CD4-positive, alpha-beta T cell treated with Interleukin-17A for 1 hour (primary cell): ENCODE data around the gene TRIM50.
"Not testable (repeated sequence)": the region's sequence is repeated elsewhere in the genome, so short reads cannot be mapped to it uniquely, and the experiment has no call there.

ENCODE experiments used
- DNase-seq: peaks from one replicate; pipeline ENCODE4 v3.0.0-alpha.2; 2020

TRIM50 gene

DNA sequence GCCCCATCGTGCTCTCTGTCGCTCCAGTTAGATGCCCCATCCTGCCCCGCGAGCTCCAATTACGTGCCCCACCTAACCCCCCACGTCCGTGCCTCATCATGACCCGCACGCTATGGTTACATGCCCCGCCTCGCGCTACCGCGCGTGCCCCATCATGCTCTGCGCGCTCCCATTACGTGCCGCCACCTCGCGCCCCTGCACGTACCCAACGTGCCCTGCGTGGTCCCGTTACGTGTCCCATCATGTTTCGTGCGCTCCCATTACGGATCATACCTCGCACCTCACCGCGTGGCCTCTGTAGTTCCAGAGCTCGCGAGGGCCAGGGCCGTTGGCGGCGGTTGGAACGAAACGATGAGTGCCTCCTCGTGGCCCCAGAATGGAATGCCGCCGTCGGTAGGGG lies at the start of gene TRIM50, which contains the start of gene FKBP6:
Gene TRIM50, minus strand, starts transcription at position 161 of the 400 bp plus-strand sequence. CDS start 3,295 bp downstream, outside the sequence.
Gene FKBP6, plus strand, starts transcription at position 240 of the 400 bp plus-strand sequence. CDS start 268 bp downstream, outside the sequence.
- not testable (repeated sequence) for DNase-seq

DNA sequence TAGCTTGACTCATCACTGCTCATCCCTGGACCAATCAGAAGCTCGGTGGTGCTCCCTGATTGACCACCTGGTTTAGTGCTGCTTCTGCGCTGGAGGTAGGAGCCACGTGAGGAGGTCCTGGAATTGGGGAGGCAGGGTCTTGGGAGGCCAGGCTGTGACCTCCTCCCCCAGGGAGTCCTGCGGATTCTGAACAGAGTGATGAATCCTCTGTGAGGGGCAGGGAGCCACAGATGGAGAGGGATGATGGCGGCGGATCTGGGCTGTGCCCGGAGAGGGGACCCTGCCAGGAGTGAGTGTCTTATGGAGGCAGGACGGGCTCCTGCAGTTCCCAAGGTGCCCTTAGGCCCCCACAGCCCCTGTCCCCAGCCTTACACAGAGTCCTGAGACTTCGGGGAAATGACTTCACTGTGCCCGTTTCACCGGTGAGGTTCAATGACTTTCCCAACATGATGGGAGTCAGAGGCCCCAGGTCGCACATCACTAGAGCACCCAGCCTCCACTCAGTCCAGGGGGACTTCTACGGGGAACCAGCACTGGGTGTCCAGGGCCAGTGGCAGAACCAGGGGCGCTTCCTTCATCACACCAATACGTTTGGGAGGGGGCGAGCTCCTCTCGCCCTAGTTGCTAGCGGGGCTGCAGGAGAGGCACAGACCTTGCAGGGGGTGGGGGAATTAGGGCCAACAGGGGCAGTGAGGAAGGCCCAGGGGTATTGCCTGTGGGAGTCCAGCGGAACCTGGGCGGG lies 49.0 kb upstream of the TRIM50 start:
- DNase-seq = no peak

DNA sequence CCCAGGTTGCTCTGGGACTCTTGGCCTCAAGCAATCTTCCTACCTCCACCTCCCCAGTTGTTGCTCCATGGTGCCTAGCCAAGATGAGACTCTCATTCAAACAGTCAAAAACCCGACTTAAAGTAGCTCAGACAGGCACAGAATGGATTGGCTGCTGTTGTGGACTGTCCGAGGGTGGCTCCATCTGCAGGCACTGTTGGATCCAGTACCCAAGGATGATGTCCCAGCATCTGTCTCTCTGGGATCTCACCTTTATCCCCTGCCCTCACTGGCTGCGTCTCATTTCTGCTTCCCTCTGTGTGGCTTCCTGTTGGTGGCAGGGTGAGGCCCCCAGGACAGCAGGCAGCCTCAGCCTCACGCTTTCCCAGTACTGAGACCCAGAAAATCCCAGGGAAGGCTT lies 48.4 kb upstream of the TRIM50 start:
- not testable (repeated sequence) for DNase-seq

DNA sequence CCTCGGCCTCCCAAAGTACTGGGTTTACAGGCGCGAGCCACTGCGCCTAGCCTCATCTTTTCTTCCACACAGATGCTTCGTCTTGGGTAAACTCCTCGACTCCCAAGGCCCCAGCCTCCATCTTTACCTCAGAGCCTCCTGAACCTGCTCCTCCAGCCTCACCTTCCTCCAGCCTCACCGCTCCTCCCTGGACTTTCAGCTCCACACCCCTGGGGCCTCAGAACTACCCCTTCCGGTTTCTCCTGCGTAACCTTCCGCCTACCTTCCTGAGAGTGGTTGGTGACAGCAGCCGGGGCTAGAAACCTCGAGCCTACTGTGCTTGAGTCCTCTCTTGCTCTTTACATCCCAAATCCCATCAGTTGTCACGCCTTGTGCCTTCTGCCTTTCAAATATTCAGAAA lies 45.9 kb upstream of the TRIM50 start:
- no peak for DNase-seq

DNA sequence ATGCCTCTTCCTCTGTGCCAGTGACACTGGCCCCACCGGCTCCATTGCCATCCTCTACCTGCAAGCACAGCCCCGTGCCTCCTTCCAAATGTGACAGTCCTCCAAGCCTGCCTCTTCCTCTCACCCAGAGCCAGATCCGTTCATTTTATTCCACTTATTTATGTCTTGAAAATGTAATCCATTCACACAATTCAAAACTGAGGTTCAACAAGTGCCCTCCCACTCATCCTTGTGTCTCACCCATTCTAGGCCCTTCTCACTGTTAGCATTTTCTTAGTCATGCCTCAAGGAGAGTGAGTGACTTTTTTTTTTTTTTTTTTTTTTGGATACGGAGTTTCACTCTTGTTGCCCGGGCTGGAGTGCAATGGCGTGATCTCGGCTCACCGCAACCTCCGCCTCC lies 41.7 kb upstream of the TRIM50 start:
- DNase-seq = no peak

DNA sequence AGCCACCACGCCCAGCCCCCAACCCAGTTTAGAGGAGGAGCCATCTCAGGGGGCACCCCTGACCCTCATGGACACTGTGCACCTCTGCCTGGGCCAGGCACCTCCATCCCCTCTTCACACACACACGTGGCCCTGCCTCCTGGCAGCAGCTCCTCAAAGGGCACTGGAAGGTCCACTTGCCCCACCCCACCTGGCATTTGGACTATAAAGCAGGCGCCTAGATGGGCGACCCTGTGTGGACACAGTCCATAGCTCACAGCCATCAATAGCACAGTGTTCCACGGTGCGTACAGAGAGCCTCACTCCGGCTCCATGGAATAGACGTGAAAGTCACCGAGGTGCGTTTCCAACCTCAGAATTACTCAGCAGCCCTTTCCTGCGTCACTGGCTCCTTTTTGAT lies 41.1 kb upstream of the TRIM50 start:
- DNase-seq = no peak

DNA sequence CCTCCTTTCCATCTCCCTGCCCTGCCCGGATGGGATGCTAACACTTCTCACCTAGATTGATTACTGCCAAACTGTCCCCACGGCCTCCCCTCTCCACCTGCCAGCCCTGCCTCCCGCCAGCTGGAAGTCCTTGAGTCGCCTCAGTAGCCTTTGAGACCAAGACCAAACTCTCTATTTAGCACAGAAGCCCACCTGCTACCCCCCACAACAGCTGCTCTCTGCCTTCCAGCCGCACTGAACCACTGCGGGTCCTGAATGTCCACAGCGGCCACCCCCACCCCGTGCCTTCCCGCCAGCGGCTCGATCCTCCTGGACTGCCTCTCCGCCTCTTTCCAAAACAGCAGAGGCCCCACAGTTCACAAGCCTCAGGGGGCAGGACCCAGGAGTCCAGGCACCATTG lies 39.1 kb upstream of the TRIM50 start:
- DNase-seq = no peak

DNA sequence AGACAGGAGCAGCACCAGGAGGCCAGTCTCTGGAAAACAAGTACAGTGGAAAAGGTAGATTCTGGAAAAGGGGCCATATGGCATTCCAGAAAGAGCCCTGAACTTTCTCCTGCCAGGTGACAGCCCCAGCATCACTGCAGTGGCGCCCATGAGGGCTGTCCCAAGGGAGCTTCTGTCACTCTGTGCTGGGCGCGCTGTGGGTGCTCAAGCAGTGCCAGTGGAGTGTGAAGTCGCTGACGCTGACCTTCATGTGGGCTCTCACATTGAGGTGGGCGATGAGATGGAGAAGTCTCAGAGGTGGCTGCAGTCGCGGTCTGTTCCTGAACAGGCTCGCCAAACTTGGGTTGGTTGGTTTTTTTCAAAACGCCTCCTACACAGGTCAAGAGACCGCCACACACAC lies 38.2 kb upstream of the TRIM50 start:
- no peak for DNase-seq

DNA sequence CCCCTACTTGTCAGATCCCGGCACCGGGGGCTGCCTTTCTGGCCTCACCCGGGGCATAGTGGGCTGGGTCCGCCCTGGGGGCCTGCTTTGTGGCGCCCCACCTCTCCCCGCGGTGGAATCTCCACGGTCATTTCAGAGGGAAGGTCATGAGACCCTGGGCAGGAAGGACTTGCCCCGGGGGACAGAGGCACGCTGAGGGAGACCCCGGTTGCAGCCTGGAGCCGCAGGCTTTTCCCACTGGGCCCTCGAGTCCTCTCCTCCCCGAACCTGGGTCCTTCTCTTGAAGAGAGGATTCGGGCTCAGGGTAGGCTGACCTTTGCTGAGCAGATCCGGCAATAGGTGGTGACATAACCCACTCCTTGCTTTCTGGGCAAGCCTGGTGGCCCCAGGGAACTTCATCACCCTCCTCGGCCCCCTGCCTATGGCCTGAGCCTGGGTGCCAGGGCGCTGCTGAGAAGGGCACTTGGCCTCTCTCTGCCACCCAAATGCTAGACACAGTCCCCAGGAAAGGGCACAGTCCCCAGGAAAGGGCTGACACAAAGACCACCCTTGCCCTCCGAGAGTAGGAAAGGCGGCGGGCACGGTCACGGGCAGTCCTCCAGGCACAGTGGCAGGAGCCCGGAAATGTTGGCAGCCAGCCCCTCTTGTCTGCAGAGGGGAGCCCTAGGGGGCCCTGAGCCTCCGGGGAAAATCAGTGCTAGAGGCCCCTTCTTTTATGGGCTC lies 36.3 kb upstream of the TRIM50 start:
- no peak for DNase-seq

DNA sequence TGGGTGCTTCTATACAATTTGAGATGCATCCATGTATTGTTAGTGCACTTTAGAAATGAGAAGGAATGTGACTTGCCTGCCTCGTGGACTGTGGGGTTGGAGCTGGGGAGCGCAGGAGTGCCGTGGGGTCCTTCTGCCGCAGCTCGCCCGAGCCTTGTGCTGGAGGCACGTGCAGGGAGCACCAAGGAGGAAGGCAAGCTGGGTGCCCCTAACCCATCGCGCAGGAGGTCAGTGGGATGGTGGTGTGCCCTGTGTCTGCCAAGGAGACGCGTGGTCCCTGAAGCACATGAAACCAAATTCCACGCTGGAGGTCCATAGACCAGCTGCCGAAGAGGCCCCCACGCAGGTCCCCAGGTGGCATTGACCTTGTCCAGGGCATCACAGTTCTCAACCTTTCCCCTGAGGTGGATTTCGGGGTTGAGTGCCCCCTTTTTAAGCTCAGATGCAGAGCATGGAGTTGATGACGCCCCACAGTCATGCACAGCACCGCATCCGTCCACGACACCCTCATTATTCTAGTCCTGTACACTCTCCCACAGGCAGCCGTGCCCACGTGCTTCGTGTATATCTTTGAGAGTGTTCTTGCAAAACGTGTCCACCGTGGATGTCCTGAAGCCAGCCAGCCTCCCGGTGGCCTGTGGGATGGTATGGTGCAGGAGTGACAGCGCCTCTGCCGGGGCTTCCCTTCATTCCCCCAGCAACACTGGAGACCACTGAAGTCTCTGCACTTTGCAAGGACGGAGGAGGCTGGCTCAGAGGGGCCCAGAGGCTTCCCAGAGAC lies 35.5 kb upstream of the TRIM50 start:
- DNase-seq = no peak

DNA sequence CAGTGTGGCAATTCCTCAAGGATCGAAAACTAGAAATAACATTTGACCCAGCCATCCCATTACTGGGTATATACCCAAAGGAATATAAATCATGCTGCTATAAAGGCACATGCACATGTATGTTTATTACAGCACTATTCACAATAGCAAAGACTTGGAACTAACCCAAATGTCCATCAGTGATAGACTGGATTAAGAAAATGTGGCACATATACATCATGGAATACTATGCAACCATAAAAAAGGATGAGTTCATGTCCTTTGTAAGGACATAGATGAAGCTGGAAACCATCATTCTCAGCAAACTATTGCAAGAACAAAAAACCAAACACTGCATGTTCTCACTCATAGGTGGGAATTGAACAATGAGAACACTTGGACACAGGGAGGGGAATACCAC lies 32.7 kb upstream of the TRIM50 start:
- not testable (repeated sequence) for DNase-seq

DNA sequence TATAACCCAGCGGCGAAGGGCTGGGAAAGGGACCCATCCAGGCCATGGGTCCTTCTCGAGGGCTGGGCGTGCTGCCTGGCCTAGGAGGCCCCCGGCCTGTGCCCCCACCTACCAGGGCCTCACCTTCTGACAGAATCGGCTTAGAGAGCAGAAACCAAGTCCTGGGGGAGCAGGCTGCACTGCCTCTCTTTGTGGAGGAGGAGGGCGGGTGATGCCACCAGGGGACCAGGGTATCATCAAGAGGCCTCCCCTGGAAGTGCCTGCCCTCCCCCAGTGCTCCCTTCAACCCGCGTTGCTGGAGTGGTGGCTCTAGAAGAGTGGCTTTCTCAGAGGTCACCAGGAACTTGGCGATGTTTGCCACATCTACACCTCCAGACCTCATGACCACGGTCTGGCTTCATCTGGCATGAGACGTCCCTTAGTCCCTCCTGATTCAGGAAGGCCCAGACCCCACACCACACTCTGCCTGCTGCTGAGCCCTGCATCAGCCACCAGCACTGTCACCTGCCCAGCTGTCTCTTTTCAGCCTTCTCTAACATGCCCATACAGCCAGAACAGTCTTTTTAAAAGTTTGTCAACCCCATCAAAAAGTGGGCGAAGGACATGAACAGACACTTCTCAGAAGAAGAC lies 32.0 kb upstream of the TRIM50 start:
- no peak for DNase-seq

DNA sequence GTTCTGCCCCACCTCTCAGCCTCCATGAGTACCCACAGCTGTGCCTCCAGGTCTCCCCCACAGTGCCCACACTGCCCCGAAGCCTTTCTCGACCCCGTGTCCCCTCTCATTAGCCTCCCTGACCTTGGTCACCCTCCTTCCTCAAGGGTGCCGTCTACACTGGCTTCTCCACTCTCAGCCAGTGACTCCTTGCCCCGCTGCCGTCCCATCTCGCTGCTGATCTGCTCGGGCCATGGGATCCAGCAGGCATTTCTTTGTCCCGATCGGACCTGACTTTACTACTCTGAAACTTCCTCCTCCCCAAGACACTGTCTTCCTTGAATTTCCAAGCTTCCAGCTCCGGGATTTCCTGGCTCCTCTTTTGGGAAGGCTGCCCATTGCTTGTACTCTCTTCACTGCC lies 31.4 kb upstream of the TRIM50 start:
- no peak for DNase-seq

DNA sequence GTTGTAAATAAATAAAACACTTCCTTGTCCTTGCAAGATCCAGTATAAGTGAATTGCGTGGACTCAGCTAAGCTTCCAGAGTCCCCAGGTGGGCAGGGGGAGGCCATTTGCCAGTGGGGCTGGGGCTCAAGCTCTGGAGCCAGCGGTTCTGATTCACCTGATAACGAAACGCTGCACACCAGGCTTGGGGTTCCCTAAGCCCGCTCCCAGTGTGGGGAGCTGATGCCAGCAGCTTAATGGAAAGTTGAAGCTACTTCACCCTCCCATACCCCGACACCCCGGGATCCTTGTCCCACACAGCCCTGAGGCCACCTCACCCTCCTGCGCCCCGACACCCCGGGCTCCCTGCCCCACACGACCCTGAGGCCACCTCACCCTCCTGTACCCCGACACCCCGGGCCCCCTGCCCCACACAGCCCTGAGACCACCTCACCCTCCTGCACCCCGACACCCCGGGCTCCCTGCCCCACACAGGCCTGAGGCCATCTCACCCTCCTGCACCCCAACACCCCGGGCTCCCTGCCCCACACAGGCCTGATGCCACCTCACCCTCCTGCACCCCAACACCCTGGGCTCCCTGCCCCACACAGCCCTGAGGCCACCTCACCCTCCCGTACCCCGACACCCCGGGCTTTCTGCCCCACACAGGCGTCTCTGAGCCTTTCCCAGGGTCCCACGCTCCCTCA lies 30.9 kb upstream of the TRIM50 start:
- DNase-seq = no peak

DNA sequence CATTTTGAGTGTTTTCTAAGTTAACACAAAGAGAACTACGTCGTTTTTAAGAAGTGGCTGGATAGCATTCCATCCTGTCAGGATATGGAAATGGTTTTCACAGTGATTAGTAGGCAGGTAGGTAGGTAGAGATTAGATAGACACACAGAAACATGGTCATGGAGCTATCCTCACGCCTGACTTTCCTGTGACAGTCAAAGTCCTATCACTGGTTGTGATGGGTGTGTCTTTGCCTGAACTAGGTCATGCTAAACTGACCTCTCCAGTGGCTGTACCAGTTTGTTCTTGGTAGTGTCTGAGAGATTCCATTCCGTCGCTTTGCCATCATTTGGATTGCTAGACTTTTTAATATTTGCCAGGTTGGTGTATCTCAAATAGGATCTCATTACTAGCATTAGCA lies 28.3 kb upstream of the TRIM50 start:
- DNase-seq = no peak

DNA sequence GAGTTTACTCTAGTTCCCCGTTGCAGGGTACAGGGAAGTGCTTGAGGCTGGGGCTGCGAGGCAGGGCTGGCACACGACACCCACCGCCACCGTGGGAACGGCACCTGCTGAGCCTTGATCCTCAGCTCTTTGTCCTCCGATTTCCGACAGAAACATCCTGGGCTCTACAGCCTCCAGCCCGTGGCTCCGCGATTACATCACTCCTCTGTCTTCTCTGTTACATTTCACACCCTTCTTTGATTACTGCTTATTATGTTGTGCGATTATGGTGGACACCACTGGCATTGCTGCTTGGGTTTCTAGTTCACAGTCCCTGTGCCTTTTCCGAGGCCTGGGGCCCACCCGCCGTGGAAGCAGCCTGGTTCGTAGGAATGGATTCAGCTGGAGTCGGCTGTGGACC lies 26.9 kb upstream of the TRIM50 start:
- DNase-seq = no peak

DNA sequence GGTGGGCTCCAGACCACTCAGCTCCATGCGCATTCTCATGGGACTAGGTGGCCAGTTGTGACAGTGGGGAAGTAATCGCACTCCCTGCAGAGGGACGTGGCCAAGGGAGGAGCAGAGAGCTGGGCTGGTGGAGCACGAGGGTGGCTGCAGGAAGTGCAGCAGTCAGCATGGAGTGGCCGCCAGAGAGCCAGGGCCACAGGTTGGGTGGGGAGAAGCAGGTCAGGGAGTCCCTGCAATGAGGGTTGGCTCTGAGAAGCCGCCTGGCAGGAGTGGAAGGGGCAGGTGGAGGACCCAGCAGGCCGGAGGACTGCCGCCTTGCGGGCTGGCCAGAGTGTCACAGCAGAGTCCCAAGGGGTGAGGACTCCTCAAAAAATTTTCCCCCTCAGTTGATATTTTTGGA lies 26.3 kb upstream of the TRIM50 start:
- no peak for DNase-seq

DNA sequence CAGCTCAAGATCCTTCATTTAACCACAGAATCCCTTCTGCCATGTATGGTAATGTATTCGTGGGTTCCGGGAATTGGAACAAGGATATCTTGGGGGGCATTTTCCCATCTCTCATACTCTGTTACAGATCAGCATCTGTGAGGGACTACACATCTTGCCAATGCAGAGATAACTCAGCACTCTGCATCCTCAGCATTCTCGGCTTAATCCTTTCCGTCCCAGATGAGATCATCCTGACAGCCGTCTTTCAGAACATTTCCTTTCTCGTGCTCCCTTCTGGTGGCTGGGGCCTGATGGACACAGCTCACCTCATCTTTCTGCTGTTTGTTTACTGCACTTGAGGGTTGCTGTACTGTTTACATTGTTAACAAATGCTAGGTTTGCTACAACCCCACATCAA lies 25.4 kb upstream of the TRIM50 start:
- no peak for DNase-seq

DNA sequence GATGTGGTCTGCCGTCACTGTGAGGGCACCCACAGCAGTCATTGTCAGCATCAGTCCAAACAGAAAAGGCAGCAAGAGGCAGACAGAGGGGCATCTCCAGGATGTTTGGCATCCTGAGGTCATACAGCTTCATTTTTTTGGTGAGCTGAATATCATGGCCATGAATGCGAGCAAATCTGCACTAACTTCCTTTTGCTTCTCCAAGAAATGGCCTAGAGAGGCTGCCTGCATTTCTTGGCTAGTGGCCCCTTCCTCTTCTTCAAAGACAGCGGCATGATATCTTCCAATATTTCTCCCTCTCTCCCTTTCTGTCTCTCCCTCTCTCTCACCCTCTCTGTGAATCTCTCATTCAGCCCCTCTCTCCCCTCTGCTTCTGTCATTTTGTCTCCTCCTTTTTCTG lies 24.9 kb upstream of the TRIM50 start:
- DNase-seq = no peak

DNA sequence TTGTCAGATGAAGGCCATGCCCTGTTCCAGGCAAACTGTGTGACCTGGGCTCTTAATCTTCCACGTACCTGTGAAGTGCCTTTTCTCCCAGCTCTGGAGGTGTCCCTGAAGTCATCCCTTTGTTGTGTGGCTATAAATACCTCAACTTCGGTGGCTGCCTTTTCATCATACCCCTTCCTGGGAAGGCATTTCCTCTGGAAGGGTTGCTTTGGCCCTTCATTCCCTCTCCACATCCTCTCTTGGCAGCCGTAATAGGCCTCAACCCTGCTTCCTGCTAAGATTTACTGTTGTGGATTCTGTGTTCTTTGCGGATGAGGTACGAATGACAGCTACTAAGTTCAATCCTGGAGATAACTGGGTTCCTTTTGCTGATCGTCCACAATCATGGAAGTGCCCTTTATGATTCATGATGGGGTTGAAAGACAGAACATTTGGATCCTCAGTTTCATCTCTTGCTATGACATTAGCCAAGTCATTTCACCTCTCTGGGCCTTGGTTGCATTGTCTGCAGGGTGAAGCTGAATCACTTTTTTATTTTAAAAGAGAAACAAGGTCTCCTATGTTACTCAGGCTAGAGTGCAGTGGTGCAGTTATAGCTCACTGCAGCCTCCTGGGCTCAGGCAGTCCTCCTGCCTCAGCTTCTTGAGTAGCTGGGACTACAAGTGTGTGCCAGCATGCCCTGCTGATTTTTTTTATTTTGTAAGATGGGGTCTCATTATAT lies 23.7 kb upstream of the TRIM50 start:
- DNase-seq = no peak

DNA sequence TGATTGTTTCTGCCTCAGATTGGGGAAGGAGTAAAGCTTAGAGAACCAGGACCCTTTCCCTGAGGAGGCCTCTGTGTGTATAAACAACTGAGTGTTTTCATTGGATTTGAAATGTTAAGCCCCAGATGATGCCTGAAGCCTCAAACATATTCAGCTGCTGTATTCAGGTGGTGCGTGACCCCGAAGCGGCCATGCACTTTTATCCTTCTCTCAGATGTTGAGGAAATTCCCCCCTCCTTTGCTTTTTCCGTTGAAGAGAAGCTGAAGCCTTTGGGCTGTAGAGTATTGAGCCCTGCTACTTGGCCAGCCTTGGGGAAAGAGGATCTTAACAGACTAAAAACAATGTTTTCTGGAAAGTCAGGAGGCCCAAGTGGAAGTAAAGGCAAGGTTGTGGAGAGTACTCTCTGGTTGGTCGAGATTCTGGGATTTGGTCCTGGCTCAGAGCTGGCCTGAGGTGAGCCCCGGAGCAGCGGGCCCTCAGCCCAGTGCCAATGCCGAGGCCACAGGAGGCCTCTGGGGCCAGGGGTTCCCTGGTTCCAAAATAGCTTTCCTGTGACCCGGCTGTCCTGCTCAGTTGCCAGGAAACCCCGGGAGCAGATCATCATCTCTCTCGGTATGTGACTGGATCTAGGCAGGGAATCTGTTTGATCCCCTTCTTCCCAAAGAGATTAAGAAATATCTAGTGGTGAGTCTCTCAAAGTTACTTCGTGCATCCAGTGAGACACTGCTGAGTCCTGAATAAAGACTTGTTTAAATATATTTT lies 22.6 kb upstream of the TRIM50 start:
- no peak for DNase-seq
